K562 (cell line): ENCODE measurements around the gene GET3. TPM values are rescaled to one million over a fixed set of nuclear protein-coding genes. Genes with fewer than 3 reads are reported as not detected.

Experiments
- ASH1L ChIP-seq: fragments of 450-650 bp; IDR thresholded peaks from 2 replicates; pipeline ENCODE4 v1.6.1; 2018; ENCODE audit warnings: borderline replicate concordance, mild to moderate bottlenecking, low read depth; ENCODE audit not compliant: partially characterized antibody
- BACH1 ChIP-seq: fragments of 200-800 bp; sonication (Bioruptor generic); IDR thresholded peaks from 2 replicates; pipeline ENCODE4 v1.6.1; 2016; ENCODE audit warnings: missing genetic modification characterization, missing compliant biosample characterization
- BCLAF1 ChIP-seq, 2 experiments: fragments of 450-650 bp in 1 of 2; IDR thresholded peaks; 2 replicates each; pipeline ENCODE4 v1.6.1; 2011 to 2017; ENCODE audit warnings: low read depth in 2 of 2, antibody characterized with exemption in 1 of 2, borderline replicate concordance in 1 of 2, low read length in 1 of 2, mild to moderate bottlenecking in 1 of 2, mixed read lengths in 1 of 2; ENCODE audit not compliant: control insufficient read depth in 1 of 2
- CCAR2 ChIP-seq: fragments of 200-400 bp; formaldehyde crosslinking; IDR thresholded peaks from 2 replicates; pipeline ENCODE4 v1.6.1; 2017; ENCODE audit warnings: mild to moderate bottlenecking, low read depth, low read length
- ESRRB ChIP-seq: fragments of 250-450 bp; sonication (Bioruptor Pico); IDR thresholded peaks from 2 replicates; pipeline ENCODE4 v1.5.0; 2020; ENCODE audit warnings: mild to moderate bottlenecking, moderate library complexity, borderline replicate concordance
- ETS2 ChIP-seq: IDR thresholded peaks from 2 replicates; pipeline ENCODE4 v1.6.1; 2016; ENCODE audit warnings: borderline replicate concordance, missing genetic modification characterization, mild to moderate bottlenecking, moderate library complexity, missing compliant biosample characterization; ENCODE audit not compliant: poor library complexity, severe bottlenecking
- KDM4B ChIP-seq, 2 experiments: fragments of 450-650 bp in 1 of 2; sonication (generic) in 1 of 2; IDR thresholded peaks; 2 replicates each; pipeline ENCODE4 v1.6.1; 2016 to 2017; ENCODE audit warnings: borderline replicate concordance in 2 of 2, antibody characterized with exemption in 1 of 2, low read depth in 1 of 2, mild to moderate bottlenecking in 1 of 2
- LCOR ChIP-seq: sonication (generic); formaldehyde crosslinking; IDR thresholded peaks from 2 replicates; pipeline ENCODE4 v1.8.0; 2022; ENCODE audit warnings: mild to moderate bottlenecking, missing genetic modification reagents
- MXI1 ChIP-seq: IDR thresholded peaks from 2 replicates; pipeline ENCODE4 v1.6.1; 2011; ENCODE audit warnings: low read depth, mild to moderate bottlenecking, improper control_type of control experiment, low read length
- NUFIP1 ChIP-seq: fragments of 450-650 bp; IDR thresholded peaks from 2 replicates; pipeline ENCODE4 v1.6.1; 2018; ENCODE audit not compliant: partially characterized antibody
- SMARCE1 ChIP-seq: fragments of 450-650 bp; IDR thresholded peaks from 2 replicates; pipeline ENCODE4 v1.7.1; 2016; ENCODE audit warnings: mild to moderate bottlenecking
- SREBF1 ChIP-seq: fragments of 150-350 bp; IDR thresholded peaks from 2 replicates; pipeline ENCODE4 v1.6.1; 2014; ENCODE audit warnings: antibody characterized with exemption, low read depth, low read length, borderline replicate concordance
- THRB ChIP-seq: fragments of 450-650 bp; formaldehyde crosslinking; conservative IDR thresholded peaks from 2 replicates; pipeline ENCODE4 v1.4.0; 2022; ENCODE audit warnings: mild to moderate bottlenecking, missing genetic modification characterization
- polyA plus RNA-seq, 8 experiments: library from polyadenylated mRNA; depleted of rRNA in 4 of 8; stranded (reverse) in 5 of 8; unstranded in 3 of 8; fragments of >200 nt; fragmentation: Nextera tagmentation in 2 of 8; fragmentation: Illumina TruSeq in 1 of 8; extraction: Ambion mirVana in 2 of 8; extraction: Trizol in 1 of 8; gene quantifications; 2 replicates each; pipeline versions ENCODE4 v1.2.1 to v1.2.3, GENCODE V29; 2011 to 2014; ENCODE audit warnings: inconsistent platforms in 1 of 8, missing spikeins in 1 of 8
- total RNA-seq, 7 experiments: library from RNA; depleted of rRNA in 6 of 7; stranded (reverse); fragments of >200 nt in 6 of 7; fragmentation: Illumina TruSeq in 2 of 7; extraction: Trizol in 2 of 7; gene quantifications; 2 replicates each; pipeline versions ENCODE4 v1.2.1 to v1.2.3, GENCODE V29; 2011 to 2021; ENCODE audit warnings: low replicate concordance in 1 of 7
- TF ChIP-seq, protein P1 (sequence below): fragments of 450-650 bp; formaldehyde crosslinking; IDR thresholded peaks from 2 replicates; pipeline ENCODE4 v1.4.0; 2020; ENCODE audit warnings: mild to moderate bottlenecking, moderate library complexity
- TF ChIP-seq, protein P2 (sequence below), 2 experiments: IDR thresholded peaks; 2 replicates each; pipeline ENCODE4 v1.6.1; 2011; ENCODE audit warnings: borderline replicate concordance in 1 of 2, control low read depth in 1 of 2, low read depth in 1 of 2, low read length in 1 of 2, mild to moderate bottlenecking in 1 of 2, mixed read lengths in 1 of 2, moderate library complexity in 1 of 2; ENCODE audit not compliant: insufficient read depth in 1 of 2, insufficient read length in 1 of 2, poor library complexity in 1 of 2, severe bottlenecking in 1 of 2; ENCODE audit errors: extremely low read depth in 1 of 2
- TF ChIP-seq, protein P3 (sequence below): fragments of 450-650 bp; IDR thresholded peaks from 2 replicates; pipeline ENCODE4 v1.6.1; 2016

Gene GET3
- total and polyA plus RNA-seq, 9 of the 15 experiments (the other 6 are each of a cell fraction or from before 2014, with no cell fraction given) = 8.3 to 83.5 (median 51.8) TPM

DNA sequence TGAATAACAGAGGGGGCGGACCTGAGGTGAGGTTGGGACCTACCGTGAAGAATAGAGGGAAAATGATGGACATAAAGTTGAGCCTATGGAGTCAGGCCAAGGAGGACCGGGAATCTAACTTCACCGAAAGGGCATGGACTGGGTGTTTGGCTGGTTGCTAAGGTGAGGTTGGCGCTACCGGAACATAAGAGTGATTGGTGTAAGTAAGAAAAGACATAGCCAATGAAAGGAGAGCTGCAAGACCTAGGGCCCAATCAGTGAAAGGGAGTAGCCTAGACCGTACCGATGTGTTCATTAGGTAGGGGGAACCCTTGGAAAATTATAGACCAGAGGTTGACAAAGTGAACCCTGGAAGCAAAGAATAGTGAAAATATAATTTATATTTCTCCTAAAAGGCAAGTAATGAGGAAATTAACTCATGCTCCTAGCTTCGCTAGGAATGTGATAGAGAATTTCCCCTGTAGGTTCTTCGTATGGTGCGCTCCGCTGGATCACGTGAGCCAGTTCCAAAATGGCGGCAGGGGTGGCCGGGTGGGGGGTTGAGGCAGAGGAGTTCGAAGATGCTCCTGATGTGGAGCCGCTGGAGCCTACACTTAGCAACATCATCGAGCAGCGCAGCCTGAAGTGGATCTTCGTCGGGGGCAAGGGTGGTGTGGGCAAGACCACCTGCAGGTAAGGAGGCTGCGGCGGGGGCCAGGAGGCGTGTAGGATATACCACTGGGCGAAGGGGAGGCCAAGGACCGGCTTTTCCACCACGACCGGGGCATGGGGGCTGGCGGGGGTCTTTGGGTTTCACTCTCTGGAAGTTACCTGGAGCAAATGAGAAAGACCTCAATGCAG is at the start of gene GET3 (continued):
- TF ChIP-seq BCLAF1 (IDR thresholded peaks at IDR 0.05; ENCODE audit: borderline replicate concordance in 1 of 2, control insufficient read depth in 1 of 2, low read depth in 2 of 2, low read length in 1 of 2) (peak in 1 of 2 experiments; percentile 92; a peak in 2 of 4 replicates), BACH1 (tag) (no peak), CCAR2 (no peak), ASH1L (peak; percentile 94), ESRRB (CRISPR knock-in tag) (no peak), SREBF1 (peak; percentile 76; the same call in 1 of the 2 replicates), SMARCE1 (0 out of 2 replicates have a peak, but pooled peaks have one; percentile 24), ETS2 (tag) (peak; percentile 33), LCOR (CRISPR knock-in tag) (peak; percentile 61; the same call in 1 of the 2 replicates), KDM4B (IDR thresholded peaks at IDR 0.05; ENCODE audit: borderline replicate concordance in 2 of 2, low read depth in 1 of 2) (no peak), THRB (CRISPR knock-in tag) (peak; percentile 72; the same call in 1 of the 2 replicates), NUFIP1 (peak; percentile 91), MXI1 (peak; percentile 85)
- TF ChIP-seq, protein P1, sequence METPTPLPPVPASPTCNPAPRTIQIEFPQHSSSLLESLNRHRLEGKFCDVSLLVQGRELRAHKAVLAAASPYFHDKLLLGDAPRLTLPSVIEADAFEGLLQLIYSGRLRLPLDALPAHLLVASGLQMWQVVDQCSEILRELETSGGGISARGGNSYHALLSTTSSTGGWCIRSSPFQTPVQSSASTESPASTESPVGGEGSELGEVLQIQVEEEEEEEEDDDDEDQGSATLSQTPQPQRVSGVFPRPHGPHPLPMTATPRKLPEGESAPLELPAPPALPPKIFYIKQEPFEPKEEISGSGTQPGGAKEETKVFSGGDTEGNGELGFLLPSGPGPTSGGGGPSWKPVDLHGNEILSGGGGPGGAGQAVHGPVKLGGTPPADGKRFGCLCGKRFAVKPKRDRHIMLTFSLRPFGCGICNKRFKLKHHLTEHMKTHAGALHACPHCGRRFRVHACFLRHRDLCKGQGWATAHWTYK = 0 out of 2 replicates have a peak, but pooled peaks have one; percentile 35
- TF ChIP-seq, protein P2, sequence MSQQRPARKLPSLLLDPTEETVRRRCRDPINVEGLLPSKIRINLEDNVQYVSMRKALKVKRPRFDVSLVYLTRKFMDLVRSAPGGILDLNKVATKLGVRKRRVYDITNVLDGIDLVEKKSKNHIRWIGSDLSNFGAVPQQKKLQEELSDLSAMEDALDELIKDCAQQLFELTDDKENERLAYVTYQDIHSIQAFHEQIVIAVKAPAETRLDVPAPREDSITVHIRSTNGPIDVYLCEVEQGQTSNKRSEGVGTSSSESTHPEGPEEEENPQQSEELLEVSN (IDR thresholded peaks at IDR 0.05; ENCODE audit: borderline replicate concordance in 1 of 2, extremely low read depth in 1 of 2, insufficient read depth in 1 of 2, insufficient read length in 1 of 2, low read depth in 1 of 2, low read length in 1 of 2, poor library complexity in 1 of 2, severe bottlenecking in 1 of 2) = peak in 1 of 2 experiments; percentile 27
- TF ChIP-seq, protein P3, sequence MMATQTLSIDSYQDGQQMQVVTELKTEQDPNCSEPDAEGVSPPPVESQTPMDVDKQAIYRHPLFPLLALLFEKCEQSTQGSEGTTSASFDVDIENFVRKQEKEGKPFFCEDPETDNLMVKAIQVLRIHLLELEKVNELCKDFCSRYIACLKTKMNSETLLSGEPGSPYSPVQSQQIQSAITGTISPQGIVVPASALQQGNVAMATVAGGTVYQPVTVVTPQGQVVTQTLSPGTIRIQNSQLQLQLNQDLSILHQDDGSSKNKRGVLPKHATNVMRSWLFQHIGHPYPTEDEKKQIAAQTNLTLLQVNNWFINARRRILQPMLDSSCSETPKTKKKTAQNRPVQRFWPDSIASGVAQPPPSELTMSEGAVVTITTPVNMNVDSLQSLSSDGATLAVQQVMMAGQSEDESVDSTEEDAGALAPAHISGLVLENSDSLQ = peak; percentile 99
